ENCODE data around the gene CD96.

The CD96 gene

DNA sequence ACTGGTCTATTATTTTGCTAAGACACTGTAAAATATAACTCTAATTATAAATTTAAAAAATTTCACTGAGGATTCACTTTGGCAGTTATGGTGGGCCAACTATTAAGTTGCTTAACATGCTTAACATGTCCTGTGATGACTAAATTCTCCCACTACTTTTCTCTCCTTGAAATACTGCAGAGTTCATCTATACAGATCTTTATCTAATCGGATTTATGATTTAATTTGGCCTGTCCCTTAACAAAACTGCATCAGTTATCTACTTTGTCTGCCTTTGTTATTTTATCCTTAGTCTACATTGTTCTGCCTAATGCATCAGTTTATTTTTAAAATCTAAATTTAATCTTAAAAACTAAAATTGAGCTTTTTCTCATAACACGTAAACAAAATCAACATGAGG lies 26.4 kb downstream of the CD96 start:
- no peak for DNase-seq

GRCh38 chr3:111568911-111569310 lies 26.9 kb downstream of the CD96 start:
- DNase-seq = no peak

- no peak for DNase-seq
These were observed 28.5 kb downstream of the CD96 start for GRCh38 chr3:111570404-111571030.

DNA sequence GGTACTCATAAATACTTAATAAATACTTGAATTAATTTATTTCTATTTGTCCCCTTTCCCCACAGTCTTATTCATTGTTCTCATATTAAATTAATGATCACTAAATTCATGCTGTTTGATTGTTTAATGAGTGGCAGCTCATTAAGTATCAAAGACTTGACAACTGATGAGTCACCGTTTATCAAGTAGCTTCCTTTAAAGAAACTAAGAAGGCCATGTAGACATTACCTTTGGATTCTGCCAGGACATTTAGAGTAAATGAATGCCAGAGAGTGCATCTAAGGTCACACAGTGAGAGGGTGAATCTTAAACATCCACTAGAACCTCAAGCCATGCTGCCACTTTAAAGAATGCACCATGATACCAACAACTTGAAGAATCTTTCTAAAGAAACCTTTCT lies 29.3 kb downstream of the CD96 start:
- no peak for DNase-seq

DNA sequence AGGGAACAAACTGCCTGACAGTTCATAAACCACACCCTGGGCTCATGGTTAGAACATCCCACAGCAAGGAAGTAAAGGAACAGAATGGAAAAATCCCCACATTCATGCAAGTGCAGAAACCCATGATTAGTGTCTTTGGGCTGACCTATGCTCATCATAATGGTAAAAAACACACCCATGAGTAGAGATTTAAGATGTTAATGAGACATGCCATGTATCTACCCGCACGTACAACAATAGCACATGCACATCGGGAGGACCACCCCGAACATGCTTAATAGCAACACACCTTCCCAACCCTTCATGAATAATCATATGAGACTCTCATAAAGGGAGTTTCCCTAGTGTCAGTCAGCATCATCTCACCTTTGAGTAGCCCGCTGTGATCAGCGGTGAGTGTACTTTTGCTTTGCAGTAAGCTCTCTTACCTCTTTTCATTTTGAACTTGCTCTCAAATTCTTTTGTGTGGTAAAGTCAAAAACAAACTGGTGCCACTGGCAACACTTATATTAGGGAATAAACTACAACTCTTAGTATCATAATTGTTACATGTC lies 30.0 kb downstream of the CD96 start:
- DNase-seq = no peak

DNA sequence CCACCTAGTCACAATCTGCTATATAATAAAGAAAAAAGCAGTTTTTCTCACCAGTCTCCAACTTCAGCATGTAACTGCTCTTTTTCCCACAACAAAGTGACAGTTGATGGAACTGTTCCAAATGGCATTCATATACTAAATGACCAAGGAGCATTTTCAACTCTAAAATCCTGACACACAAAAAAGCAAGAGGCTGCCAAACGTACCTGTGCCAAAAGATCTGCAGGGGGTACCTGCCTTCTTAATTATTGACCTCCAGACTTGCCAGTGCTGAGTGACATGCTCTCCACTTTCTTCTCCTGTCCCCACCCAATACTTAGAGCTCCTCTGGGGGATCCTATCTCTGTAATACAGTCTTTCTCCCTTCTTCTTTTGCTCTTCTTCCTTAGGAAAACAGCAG lies 35.1 kb downstream of the CD96 start:
- DNase-seq = no peak

GRCh38 chr3:111577798-111578685 lies 36.0 kb downstream of the CD96 start:
- DNase-seq = no peak

DNA sequence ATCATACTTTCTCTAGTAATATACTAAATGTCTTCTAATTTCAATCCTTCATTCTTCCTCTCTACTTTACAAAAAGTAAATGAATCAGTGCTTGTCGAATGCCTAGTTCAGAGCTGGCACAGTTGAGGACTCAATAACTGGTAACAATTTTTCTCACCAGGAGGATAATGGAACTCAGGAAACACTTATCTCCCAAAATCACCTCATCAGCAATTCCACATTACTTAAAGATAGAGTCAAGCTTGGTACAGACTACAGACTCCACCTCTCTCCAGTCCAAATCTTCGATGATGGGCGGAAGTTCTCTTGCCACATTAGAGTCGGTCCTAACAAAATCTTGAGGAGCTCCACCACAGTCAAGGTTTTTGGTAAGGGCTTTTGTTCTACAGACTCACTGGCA lies 36.9 kb downstream of the CD96 start:
- no peak for DNase-seq

- DNase-seq = no peak
These were observed 37.5 kb downstream of the CD96 start for GRCh38 chr3:111579495-111579894.

DNA sequence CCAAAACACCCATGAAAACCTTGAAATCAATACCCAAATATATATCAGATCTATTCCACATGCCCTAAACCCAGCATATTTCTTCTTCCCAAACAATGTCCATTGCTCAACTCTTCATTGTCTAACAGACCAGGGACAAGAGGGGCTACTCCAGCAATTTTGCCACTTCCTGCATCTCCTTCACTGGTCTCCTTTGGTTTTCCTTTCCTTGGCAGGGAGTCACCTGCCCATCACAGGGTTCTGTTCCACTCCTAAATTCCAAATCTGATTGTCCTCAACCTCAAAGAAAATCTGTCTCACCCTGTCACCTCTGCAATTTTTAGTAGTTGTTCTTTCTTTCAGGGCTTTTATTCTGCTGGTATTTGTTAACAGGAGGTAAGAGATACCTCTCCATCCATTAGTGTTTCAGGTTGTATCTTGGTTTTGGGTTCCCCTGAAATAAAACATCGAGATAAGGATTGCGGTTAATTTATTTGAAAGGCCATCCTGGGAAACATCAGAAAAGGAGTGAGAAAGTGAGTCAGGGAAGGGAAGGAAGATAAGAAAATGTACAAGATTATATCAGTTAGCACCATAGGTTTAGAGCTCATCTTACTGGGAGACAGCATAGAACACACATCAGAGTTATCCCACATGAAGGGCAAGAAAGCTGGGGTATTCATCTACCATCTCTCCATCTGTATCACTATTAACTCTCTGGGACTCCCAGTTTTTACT lies 39.6 kb downstream of the CD96 start:
- DNase-seq = no peak

DNA sequence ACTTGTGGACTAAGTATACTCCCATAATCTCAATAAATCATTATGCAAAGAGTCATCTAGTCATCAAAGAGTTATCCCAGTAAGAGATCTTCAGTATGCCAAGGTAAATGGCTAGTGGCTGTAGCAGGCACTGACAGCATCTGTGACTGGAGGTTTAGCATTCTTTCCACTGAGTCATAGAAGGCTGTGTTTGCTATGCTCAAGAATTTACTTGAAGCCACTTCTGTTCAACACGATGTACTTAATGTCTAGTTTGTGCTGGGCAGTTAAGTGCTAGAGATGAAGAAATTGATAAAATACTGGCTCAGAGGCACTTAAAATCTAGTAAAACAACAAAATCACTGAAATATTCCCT lies 40.1 kb downstream of the CD96 start:
- no peak for DNase-seq

DNA sequence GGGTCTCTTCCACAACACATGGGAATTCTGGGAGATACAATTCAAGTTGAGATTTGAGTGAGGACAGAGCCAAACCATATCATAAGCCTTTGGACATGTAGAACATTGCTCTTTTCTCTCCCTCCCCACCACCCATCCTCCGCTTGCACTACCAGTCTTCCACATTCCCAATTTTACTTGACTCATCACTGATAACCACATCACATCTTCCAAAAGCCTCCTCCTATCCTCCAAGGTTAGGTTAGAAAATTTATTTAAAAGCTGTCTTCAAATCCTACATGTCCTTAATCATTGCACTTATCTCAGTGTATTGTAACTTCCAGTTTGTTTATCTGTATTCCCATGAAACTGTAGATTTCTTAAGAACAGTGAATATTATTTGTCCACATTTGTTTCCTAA lies 42.7 kb downstream of the CD96 start:
- no peak for DNase-seq

GRCh38 chr3:111585217-111585616 lies 43.2 kb downstream of the CD96 start:
- DNase-seq = no peak

DNA sequence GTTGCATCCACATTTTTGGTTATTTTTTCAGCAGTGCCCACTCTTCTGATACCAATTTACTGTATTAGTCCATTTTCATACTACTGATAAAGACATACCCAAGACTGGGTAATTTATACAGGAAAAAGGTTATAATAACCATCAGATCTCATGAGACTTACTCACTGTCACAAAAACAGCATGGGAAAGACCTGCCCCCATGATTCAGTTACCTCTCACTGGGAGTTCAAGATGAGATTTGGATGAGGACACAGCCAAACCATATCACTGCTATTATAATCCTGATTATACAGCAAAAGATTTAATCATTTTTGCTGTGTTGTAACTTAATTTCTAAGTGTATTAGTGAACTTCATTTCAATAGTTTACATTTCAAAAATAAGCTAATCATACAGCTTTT lies 46.5 kb downstream of the CD96 start:
- DNase-seq = no peak

- DNase-seq = no peak
These were observed 47.5 kb downstream of the CD96 start for GRCh38 chr3:111589303-111590142.

GRCh38 chr3:111590143-111590491 lies 48.1 kb downstream of the CD96 start:
- no peak for DNase-seq

DNA sequence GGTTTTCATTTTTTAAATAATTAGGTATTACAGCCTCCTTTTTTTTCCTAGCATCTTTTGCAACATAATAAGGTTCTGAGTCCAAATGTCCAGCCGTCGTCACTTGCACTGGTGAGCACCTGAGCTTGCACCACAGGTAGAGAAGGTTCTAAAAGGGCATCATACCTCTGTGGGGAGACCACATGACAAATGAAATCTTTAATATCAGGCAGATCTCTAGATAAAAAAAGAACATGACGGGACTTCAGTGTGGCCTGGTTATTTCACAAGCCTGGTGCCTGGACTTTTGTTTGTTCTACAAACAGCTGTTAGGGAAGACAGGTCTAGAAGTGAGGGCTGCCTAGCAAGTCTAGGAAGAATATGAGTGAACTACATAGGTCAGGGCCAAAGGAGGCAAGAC lies 49.6 kb downstream of the CD96 start:
- no peak for DNase-seq

- no peak for DNase-seq
These were observed 50.1 kb downstream of the CD96 start for GRCh38 chr3:111592143-111592542.

GRCh38 chr3:111592936-111593335 lies 50.9 kb downstream of the CD96 start:
- no peak for DNase-seq

DNA sequence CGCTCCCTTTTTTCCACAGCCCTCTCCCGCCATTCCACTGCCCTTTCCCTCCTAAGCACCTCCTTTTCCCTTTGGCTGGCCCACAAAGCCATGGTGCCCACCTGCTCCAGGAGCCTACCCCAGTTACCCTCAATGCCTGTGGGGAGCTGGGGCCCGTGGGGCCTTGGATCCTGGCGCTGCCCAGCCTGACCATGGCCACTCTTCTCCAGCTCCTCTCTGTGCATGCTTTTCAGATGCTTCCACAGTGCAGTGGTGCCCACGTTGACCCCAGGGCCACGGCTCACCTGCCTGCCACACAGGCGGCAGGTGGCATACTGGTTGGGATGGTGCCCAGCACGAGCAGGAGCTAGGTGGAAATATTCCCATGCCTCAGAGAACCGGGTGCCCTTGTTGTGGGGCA lies 51.7 kb downstream of the CD96 start:
- no peak for DNase-seq

DNA sequence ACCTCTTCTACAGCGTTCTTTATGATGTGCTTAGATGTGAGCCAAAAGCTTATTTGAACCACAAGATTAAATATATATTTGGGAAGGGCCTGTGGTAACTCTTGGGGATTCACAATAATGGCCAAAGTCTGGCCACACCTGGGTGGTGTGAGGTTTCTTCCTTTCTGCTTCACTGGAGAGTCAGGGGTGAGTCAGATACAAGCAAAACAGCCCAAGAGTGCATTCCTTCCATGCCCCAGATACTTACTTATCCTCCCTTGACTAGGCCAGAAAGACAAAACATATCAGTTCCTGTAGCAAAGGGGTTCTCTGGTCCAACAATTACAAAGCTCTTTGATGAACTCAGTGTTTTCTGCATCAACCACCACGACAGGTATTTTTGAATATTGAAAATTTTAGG lies 52.2 kb downstream of the CD96 start:
- DNase-seq = no peak

DNA sequence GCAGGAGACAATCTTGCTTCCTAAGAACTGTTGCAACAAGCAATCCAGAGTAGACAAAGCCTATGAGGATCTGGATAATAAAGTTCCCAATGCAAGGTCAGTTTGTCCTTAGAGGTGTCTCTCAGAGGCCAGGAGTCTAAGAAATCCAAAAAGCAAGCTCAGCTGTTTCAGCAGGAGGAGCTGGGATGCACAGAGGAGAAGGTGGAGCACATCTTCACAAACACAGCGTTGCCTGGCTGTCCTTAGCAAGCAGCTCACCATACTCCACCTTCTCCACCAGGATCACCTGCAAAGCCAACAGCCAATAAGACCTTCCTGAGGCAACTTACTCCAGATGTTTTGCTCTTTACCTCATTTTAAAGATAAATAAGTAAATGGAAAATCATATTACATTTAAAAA lies 52.8 kb downstream of the CD96 start:
- DNase-seq = no peak

DNA sequence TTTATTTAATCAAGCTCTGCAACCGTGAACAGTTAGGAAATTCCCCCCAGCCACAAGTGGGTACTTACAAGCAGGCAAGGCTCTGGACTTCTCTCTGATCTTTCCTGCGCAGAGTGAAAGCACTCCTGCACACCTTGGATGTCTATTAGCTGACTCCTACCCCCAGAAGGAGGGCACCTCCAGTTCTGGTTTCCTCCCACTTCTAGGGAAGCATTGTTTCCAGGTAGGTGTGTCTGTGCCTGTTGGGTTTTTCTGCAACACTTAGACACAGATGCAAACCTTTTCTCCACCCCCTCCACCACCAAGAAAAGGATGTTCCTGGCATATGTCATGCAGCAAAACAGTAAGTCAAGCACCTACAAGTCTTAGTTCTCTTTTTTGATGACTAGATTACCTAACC lies 53.2 kb downstream of the CD96 start, which contains the start of gene ZBED2:
Gene ZBED2, minus strand, starts transcription at position 115 of the 400 bp plus-strand sequence. CDS start 1,145 bp downstream, outside the sequence.
- no peak for DNase-seq
